ENCODE data around the gene MYO1B.

Gene MYO1B

GRCh38 chr2:191245046-191245868 is at the start of gene MYO1B:
TSS of gene MYO1B (plus strand) at chr2:191245404. CDS start at chr2:191276896, 31,492 bp downstream.
- peak; percentile 18 for DNase-seq (ENCODE audit: low spot score)

GRCh38 chr2:191197096-191197495 is 48.1 kb upstream of the MYO1B start:
- no peak for DNase-seq (ENCODE audit: low spot score)

GRCh38 chr2:191198271-191198670 is 46.9 kb upstream of the MYO1B start:
- no peak for DNase-seq (ENCODE audit: low spot score)

GRCh38 chr2:191199929-191200512 is 45.2 kb upstream of the MYO1B start:
- no peak for DNase-seq (ENCODE audit: low spot score)

- no peak for DNase-seq (ENCODE audit: low spot score)
These were observed 44.3 kb upstream of the MYO1B start for GRCh38 chr2:191200910-191201309.

GRCh38 chr2:191202209-191202721 is 42.9 kb upstream of the MYO1B start:
- no peak for DNase-seq (ENCODE audit: low spot score)

GRCh38 chr2:191202881-191203397 is 42.3 kb upstream of the MYO1B start:
- no peak for DNase-seq (ENCODE audit: low spot score)

- no peak for DNase-seq (ENCODE audit: low spot score)
These were observed 40.8 kb upstream of the MYO1B start for GRCh38 chr2:191204433-191204832.

- peak; percentile 48 for DNase-seq (ENCODE audit: low spot score)
These were observed 38.4 kb upstream of the MYO1B start for GRCh38 chr2:191206613-191207471.

- DNase-seq (ENCODE audit: low spot score), result no peak
These were observed 35.9 kb upstream of the MYO1B start for GRCh38 chr2:191209340-191209739.

- DNase-seq (ENCODE audit: low spot score), result no peak
These were observed 33.1 kb upstream of the MYO1B start for GRCh38 chr2:191212119-191212518.

- no peak for DNase-seq (ENCODE audit: low spot score)
These were observed 31.9 kb upstream of the MYO1B start for GRCh38 chr2:191213333-191213732.

- DNase-seq (ENCODE audit: low spot score), result no peak
These were observed 30.0 kb upstream of the MYO1B start for GRCh38 chr2:191215230-191215629.

GRCh38 chr2:191215666-191216065 is 29.5 kb upstream of the MYO1B start:
- no peak for DNase-seq (ENCODE audit: low spot score)

GRCh38 chr2:191217580-191217979 is 27.6 kb upstream of the MYO1B start:
- no peak for DNase-seq (ENCODE audit: low spot score)

GRCh38 chr2:191218292-191218898 is 26.8 kb upstream of the MYO1B start:
- DNase-seq (ENCODE audit: low spot score), result peak; percentile 12

GRCh38 chr2:191220671-191221070 is 24.5 kb upstream of the MYO1B start:
- no peak for DNase-seq (ENCODE audit: low spot score)

- DNase-seq (ENCODE audit: low spot score), result no peak
These were observed 23.5 kb upstream of the MYO1B start for GRCh38 chr2:191221666-191222065.

GRCh38 chr2:191222507-191222906 is 22.7 kb upstream of the MYO1B start:
- DNase-seq (ENCODE audit: low spot score), result no peak

GRCh38 chr2:191222952-191223351 is 22.3 kb upstream of the MYO1B start:
- no peak for DNase-seq (ENCODE audit: low spot score)

GRCh38 chr2:191225126-191225525 is 20.1 kb upstream of the MYO1B start:
- DNase-seq (ENCODE audit: low spot score), result no peak

GRCh38 chr2:191225690-191226089 is 19.5 kb upstream of the MYO1B start:
- DNase-seq (ENCODE audit: low spot score), result no peak
